Calu3 (cell line): ENCODE results near the gene RASSF6. TPM values are rescaled to one million over a fixed set of nuclear protein-coding genes. Genes with fewer than 3 reads are reported as not detected.

ENCODE experiments used
- BruUV-seq: library from RNA; stranded (reverse); fragments of 400-500 nt; replicated peaks from 2 replicates; lab custom pipeline; 2021; lab: Mats Ljungman, UMichigan
- CTCF ChIA-PET: fragments of 300-600 bp; sonication (Branson Sonifier 250); formaldehyde crosslinking; loops from one replicate; lab custom pipeline; 2022; ENCODE audit warnings: antibody characterized with exemption; lab: Charles Lee
- DNase-seq: peaks from one replicate; pipeline ENCODE4 v3.0.0; 2022
- H3K27ac Mint-ChIP-seq: one replicate; pipeline ENCODE4 v1.8.0; 2022; ENCODE audit warnings: mixed read lengths; ENCODE audit not compliant: unreplicated experiment
- H3K27me3 Mint-ChIP-seq: one replicate; pipeline ENCODE4 v1.8.0; 2022; ENCODE audit warnings: mixed read lengths; ENCODE audit not compliant: unreplicated experiment
- H3K36me3 Mint-ChIP-seq: one replicate; pipeline ENCODE4 v1.8.0; 2022; ENCODE audit warnings: mild to moderate bottlenecking, moderate library complexity, mixed read lengths; ENCODE audit not compliant: insufficient read depth, unreplicated experiment
- H3K4me1 Mint-ChIP-seq: one replicate; pipeline ENCODE4 v1.8.0; 2022; ENCODE audit warnings: mild to moderate bottlenecking, low read depth, mixed read lengths; ENCODE audit not compliant: unreplicated experiment
- H3K4me3 Mint-ChIP-seq: one replicate; pipeline ENCODE4 v1.8.0; 2022; ENCODE audit warnings: mild to moderate bottlenecking, low read depth, moderate library complexity, mixed read lengths; ENCODE audit not compliant: unreplicated experiment
- H3K9me3 Mint-ChIP-seq: one replicate; pipeline ENCODE4 v1.8.0; 2022; ENCODE audit warnings: low read depth, mixed read lengths; ENCODE audit not compliant: unreplicated experiment
- intact Hi-C: fragments of 100-400 bp; cut with micrococcal nuclease; formaldehyde crosslinking; loops from one replicate; pipeline ENCODE4 v1.10.0; 2022; ENCODE audit not compliant: unreplicated experiment
- total RNA-seq: library from RNA; stranded (reverse); gene quantifications from 2 replicates; pipeline ENCODE4 v1.2.3, GENCODE V29; 2022
- TF ChIP-seq, protein P1 (sequence below): fragments of 200-600 bp; IDR thresholded peaks from one replicate; pipeline ENCODE4 v1.8.0; 2022; ENCODE audit warnings: antibody characterized with exemption; ENCODE audit not compliant: unreplicated experiment

Gene RASSF6
- total RNA-seq, 1 experiment from 2014 or later = 12.8 TPM

- no peaks in the 10 kb centered on the region for H3K9me3 Mint-ChIP-seq
- no peak overlapping the region for H3K27ac Mint-ChIP-seq
- BruUV-seq = no TSS peak
- TF ChIP-seq, protein P1, sequence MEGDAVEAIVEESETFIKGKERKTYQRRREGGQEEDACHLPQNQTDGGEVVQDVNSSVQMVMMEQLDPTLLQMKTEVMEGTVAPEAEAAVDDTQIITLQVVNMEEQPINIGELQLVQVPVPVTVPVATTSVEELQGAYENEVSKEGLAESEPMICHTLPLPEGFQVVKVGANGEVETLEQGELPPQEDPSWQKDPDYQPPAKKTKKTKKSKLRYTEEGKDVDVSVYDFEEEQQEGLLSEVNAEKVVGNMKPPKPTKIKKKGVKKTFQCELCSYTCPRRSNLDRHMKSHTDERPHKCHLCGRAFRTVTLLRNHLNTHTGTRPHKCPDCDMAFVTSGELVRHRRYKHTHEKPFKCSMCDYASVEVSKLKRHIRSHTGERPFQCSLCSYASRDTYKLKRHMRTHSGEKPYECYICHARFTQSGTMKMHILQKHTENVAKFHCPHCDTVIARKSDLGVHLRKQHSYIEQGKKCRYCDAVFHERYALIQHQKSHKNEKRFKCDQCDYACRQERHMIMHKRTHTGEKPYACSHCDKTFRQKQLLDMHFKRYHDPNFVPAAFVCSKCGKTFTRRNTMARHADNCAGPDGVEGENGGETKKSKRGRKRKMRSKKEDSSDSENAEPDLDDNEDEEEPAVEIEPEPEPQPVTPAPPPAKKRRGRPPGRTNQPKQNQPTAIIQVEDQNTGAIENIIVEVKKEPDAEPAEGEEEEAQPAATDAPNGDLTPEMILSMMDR = no peak
- DNase-seq = no peak
- H3K4me1 Mint-ChIP-seq = no peaks in the 10 kb centered on the region
- intact Hi-C loops = no loop called here
- peaks cover 13% of the 10 kb centered on the region for H3K27me3 Mint-ChIP-seq
- H3K4me3 Mint-ChIP-seq = no peak overlapping the region
- H3K36me3 Mint-ChIP-seq = no peaks in the 10 kb centered on the region
- CTCF ChIA-PET = no interaction called here
These were observed 75.6 kb downstream of the RASSF6 start for GRCh38 chr4:73544620-73545019.

DNA sequence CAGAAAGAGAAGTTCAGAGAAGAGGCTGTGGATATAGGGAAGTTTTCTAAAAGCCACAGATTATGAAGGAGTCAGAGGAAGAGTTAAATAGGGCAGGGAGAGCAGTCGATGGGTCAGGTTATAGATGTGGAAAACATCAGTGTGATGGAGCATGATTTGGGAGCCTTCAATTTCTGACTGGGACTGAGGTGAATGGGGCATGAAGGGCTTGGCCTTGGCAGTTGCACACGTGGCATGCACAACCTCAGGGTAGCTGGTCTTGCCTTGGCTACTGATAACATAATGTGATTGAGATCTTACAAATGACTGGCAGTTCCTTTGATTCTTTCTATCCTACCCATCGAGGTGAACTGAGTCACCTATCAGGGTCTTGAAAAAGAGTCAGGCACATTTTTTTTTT is 79.0 kb downstream of the RASSF6 start:
- DNase-seq = no peak
- CTCF ChIA-PET = no interaction called here
- no peaks in the 10 kb centered on the region for H3K9me3 Mint-ChIP-seq
- TF ChIP-seq, protein P1 = no peak
- BruUV-seq = no TSS peak
- no peaks in the 10 kb centered on the region for H3K36me3 Mint-ChIP-seq
- H3K4me3 Mint-ChIP-seq = no peak overlapping the region
- intact Hi-C loops = no loop called here
- peaks cover 13% of the 10 kb centered on the region for H3K27me3 Mint-ChIP-seq
- H3K4me1 Mint-ChIP-seq = no peaks in the 10 kb centered on the region
- no peak overlapping the region for H3K27ac Mint-ChIP-seq

GRCh38 chr4:73540826-73541225 is 79.4 kb downstream of the RASSF6 start:
- intact Hi-C loops = no loop called here
- H3K27ac Mint-ChIP-seq = no peak overlapping the region
- peaks cover 8% of the 10 kb centered on the region for H3K27me3 Mint-ChIP-seq
- BruUV-seq = no TSS peak
- no peaks in the 10 kb centered on the region for H3K36me3 Mint-ChIP-seq
- TF ChIP-seq, protein P1 = no peak
- DNase-seq = no peak
- CTCF ChIA-PET = no interaction called here
- H3K4me1 Mint-ChIP-seq = no peaks in the 10 kb centered on the region
- no peaks in the 10 kb centered on the region for H3K9me3 Mint-ChIP-seq
- H3K4me3 Mint-ChIP-seq = no peak overlapping the region

GRCh38 chr4:73539386-73539785 is 80.8 kb downstream of the RASSF6 start:
- CTCF ChIA-PET = no interaction called here
- Mint-ChIP-seq H3K4me3 (no peak overlapping the region), H3K27ac (no peak overlapping the region), H3K4me1 (no peaks in the 10 kb centered on the region), H3K36me3 (no peaks in the 10 kb centered on the region), H3K9me3 (no peaks in the 10 kb centered on the region), H3K27me3 (no peaks in the 10 kb centered on the region)
- DNase-seq = no peak
- intact Hi-C loops = no loop called here
- TF ChIP-seq, protein P1 = no peak
- BruUV-seq = no TSS peak
